Kidney (tissue), 14 donors: ENCODE results near the gene ARHGDIA. TPM values are rescaled to one million over a fixed set of nuclear protein-coding genes. Genes with fewer than 3 reads are reported as not detected.

Experiments used
- DNase-seq, 5 donors: peaks; one replicate each; pipeline ENCODE4 v3.0.0-alpha.2; 2013 to 2020
- FAIRE-seq: peaks from 2 replicates; lab custom pipeline; 2012; peaks lifted over from hg19 to GRCh38; lab: Jason Lieb, UNC
- H3K27ac ChIP-seq, 2 donors: one replicate each; pipeline ENCODE4 v1.7.0; 2013; ENCODE audit warnings: low read depth in 2 of 2, low read length in 2 of 2, inconsistent platforms in 1 of 2
- H3K27me3 ChIP-seq: one replicate; pipeline ENCODE4 v1.7.1; 2013; ENCODE audit warnings: low read length, inconsistent platforms; ENCODE audit not compliant: control insufficient read depth, insufficient read depth
- H3K36me3 ChIP-seq, 3 donors: one replicate each; pipeline versions ENCODE4 v1.7.0 to v1.7.1; 2013; ENCODE audit warnings: low read length in 3 of 3, control low read depth in 1 of 3, inconsistent platforms in 1 of 3; ENCODE audit not compliant: insufficient read depth in 3 of 3, control insufficient read depth in 2 of 3
- H3K4me1 ChIP-seq, 3 donors: one replicate each; pipeline versions ENCODE4 v1.7.0 to v1.7.1; 2013; ENCODE audit warnings: low read length in 3 of 3, inconsistent platforms in 1 of 3, low read depth in 1 of 3; ENCODE audit not compliant: control insufficient read depth in 2 of 3, insufficient read depth in 2 of 3
- H3K4me3 ChIP-seq, 3 donors: one replicate each; pipeline versions ENCODE4 v1.7.0 to v1.8.1; 2013; ENCODE audit warnings: low read length in 3 of 3, control low read depth in 1 of 3, inconsistent platforms in 1 of 3
- H3K9ac ChIP-seq, 3 donors: one replicate each; pipeline versions ENCODE4 v1.7.0 to v1.7.1; 2013; ENCODE audit warnings: low read length in 3 of 3, control low read depth in 1 of 3, inconsistent platforms in 1 of 3
- H3K9me3 ChIP-seq, 3 donors: one replicate each; pipeline versions ENCODE4 v1.7.0 to v1.7.1; 2013; ENCODE audit warnings: low read length in 3 of 3, control low read depth in 1 of 3, inconsistent platforms in 1 of 3; ENCODE audit not compliant: control insufficient read depth in 2 of 3, insufficient read depth in 1 of 3
- CTCF ChIP-seq: IDR thresholded peaks from 3 replicates; pipeline ENCODE4 v1.5.1; 2012; ENCODE audit warnings: mild to moderate bottlenecking, moderate library complexity, borderline replicate concordance; ENCODE audit not compliant: insufficient read depth; ENCODE audit errors: extremely low read depth
- intact Hi-C: fragments of 100-400 bp; cut with DNase I; formaldehyde crosslinking; loops from one replicate; pipeline ENCODE4 v1.11.1; 2022
- polyA plus RNA-seq: library from polyadenylated mRNA; stranded (reverse); fragments of 350-450 nt; fragmentation: Illumina TruSeq; extraction: RNeasy Lipid Tissue Mini Kit (QIAGEN cat#74804); gene quantifications from one replicate; pipeline ENCODE4 v1.2.3, GENCODE V29; 2014; ENCODE audit warnings: low read depth, low replicate concordance; ENCODE audit not compliant: insufficient read depth
- total RNA-seq: library from RNA; stranded (reverse); fragmentation: NEBNext Ultra II Directional; extraction: Animal tissue kit (Norgen Biotek cat#: 25700); gene quantifications from one replicate; pipeline ENCODE4 v1.2.1, GENCODE V29; 2021
- donor health status: control.
- donor health status: control.
- donor health status: control.
- donor health status: control.
- donor health status: control.
- donor health status: DM: yes; HTN: yes; CAD: no.
- donor health status: Normal renal cell carcinoma (clear cell type).

The ARHGDIA gene
- total and polyA plus RNA-seq, 2 donors from 2014 or later: 424 to 453 TPM

GRCh38 chr17:81911969-81912368 lies 40.8 kb upstream of the ARHGDIA start:
- Histone ChIP-seq H3K27me3 (no peaks in the 10 kb centered on the region), H3K9me3 (no peaks in the 10 kb centered on the region), H3K4me3 (no peak overlapping the region), H3K9ac (peak overlapping the region in 1 of 3 donors; percentile 26), H3K36me3 (peaks cover 0 to 44% (median 24%) of the 10 kb centered on the region in 3 donors), H3K27ac (no peak overlapping the region), H3K4me1 (peaks cover 0 to 13% (median 4%) of the 10 kb centered on the region in 3 donors)
- DNase-seq: no peak
- intact Hi-C loops: no loop called here
- FAIRE-seq: no peak
- no peak for TF ChIP-seq CTCF

GRCh38 chr17:81911277-81911961 lies 40.3 kb upstream of the ARHGDIA start, which contains the start of gene PCYT2:
Gene PCYT2 (minus strand): TSS chr17:81911399. CDS start chr17:81911355, 44 bp downstream.
- DNase-seq (peak; percentile 93 to 98 (median 95)), FAIRE-seq (no peak)
- H3K27me3 ChIP-seq: no peaks in the 10 kb centered on the region
- peak within 1 kb of the TSS in 2 of 3 donors; percentile 17 to 73 for H3K9ac ChIP-seq
- peaks cover 0 to 9% (median 0%) of the 10 kb centered on the region in 3 donors for H3K4me1 ChIP-seq
- H3K27ac ChIP-seq: peak within 1 kb of the TSS; percentile 51 to 64
- peak within 1 kb of the TSS; percentile 50 to 76 (median 69) for H3K4me3 ChIP-seq
- TF ChIP-seq CTCF: no peak
- H3K9me3 ChIP-seq: no peaks in the 10 kb centered on the region
- peaks cover 0 to 44% (median 24%) of the 10 kb centered on the region in 3 donors for H3K36me3 ChIP-seq
- intact Hi-C loops: no loop called here

- Histone ChIP-seq H3K9ac (peak overlapping the region in 1 of 3 donors; percentile 73), H3K4me3 (peak overlapping the region; percentile 50 to 76 (median 69)), H3K4me1 (peaks cover 0 to 9% (median 0%) of the 10 kb centered on the region in 3 donors), H3K36me3 (peaks cover 0 to 42% (median 24%) of the 10 kb centered on the region in 3 donors), H3K27me3 (no peaks in the 10 kb centered on the region), H3K9me3 (no peaks in the 10 kb centered on the region), H3K27ac (peak overlapping the region; percentile 51 to 64)
- peak in 4 of 5 donors; percentile 25 to 72 (median 30) for DNase-seq
- intact Hi-C loops: no loop called here
- TF ChIP-seq CTCF: no peak
- no peak for FAIRE-seq
Observed at GRCh38 chr17:81910840-81911276, 39.7 kb upstream of the ARHGDIA start.
